B cell (primary cell): ENCODE data around the gene MAPK14.

Experiments used
- CTCF ChIP-seq: fragments of 200-600 bp; IDR thresholded peaks from one replicate; pipeline ENCODE4 v1.8.0; 2022; ENCODE audit warnings: antibody characterized with exemption, mild to moderate bottlenecking
- EZH2 ChIP-seq: IDR thresholded peaks from 2 replicates; pipeline ENCODE4 v1.6.1; 2012; ENCODE audit warnings: borderline replicate concordance, low read depth, mild to moderate bottlenecking, moderate library complexity, low read length; ENCODE audit not compliant: insufficient read depth, poor library complexity, severe bottlenecking

GRCh38 chr6:36071714-36072113, 44.1 kb downstream of the MAPK14 start:
- TF ChIP-seq CTCF (no peak), EZH2 (no peak)
